ENCODE measurements around the gene HS3ST5. TPM values are rescaled to one million over a fixed set of nuclear protein-coding genes. Genes with fewer than 3 reads are reported as not detected.

HS3ST5 gene
- total and polyA plus RNA-seq, 2 donors (not counting 3 experiments of a cell fraction or from before 2014, with no cell fraction given) = not detected

DNA sequence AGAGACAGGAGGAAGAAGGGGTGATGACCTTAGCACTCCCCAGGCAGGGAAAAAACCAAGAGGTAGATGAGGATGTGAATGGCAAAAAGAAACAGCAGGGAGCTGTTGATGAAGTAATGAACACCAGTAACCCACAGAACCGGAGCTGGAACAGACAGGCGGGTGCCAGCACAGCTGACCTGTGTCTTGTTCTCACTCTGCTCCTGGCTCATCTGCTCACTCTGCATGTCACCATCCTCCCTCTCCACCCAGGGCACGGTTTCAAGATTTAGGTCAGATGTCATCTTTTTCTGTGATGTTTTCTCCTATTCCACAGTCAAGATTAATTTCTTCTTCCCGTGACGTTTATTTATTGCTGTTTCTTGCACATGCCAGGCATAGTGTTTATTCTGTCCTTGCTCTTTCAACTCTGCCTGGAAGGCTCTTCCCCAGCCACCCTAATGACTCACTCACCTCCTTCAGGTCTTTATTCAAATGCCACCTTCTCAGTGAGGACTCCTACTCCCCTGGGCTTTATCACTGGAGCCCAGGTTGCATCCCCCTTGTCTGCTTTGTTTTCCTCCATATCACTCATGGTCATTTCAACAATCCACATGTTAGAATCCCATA lies 207.4 kb downstream of the HS3ST5 start:
- no TSS peak for BruUV-seq (replicated peaks)
- intact Hi-C loops (cut with micrococcal nuclease) = no loop called here
- Histone ChIP-seq H3K4me1 (ENCODE audit: control insufficient read depth, extremely low read depth, insufficient read depth, low read length) (no peaks in the 10 kb centered on the region), H3K79me2 (ENCODE audit: control insufficient read depth, insufficient read depth, low read length) (no peaks in the 10 kb centered on the region), H3K27me3 (ENCODE audit: control insufficient read depth in 2 of 2, insufficient read depth in 2 of 2, low read length in 2 of 2) (no peaks in the 10 kb centered on the region), H3K9me3 (replicated peaks; ENCODE audit: control insufficient read depth, insufficient read depth, low read length) (no peaks in the 10 kb centered on the region), H4K20me1 (replicated peaks; ENCODE audit: control insufficient read depth, extremely low read depth, insufficient read depth, low read length) (no peaks in the 10 kb centered on the region), H3K9me1 (replicated peaks; ENCODE audit: control insufficient read depth, extremely low read depth, insufficient read depth, low read length) (no peaks in the 10 kb centered on the region), H3K4me2 (ENCODE audit: insufficient read depth, low read length) (no peak overlapping the region), H3K4me3 (replicated peaks in 1 of 3; ENCODE audit: insufficient read depth in 1 of 3, low read depth in 1 of 3, low read length in 3 of 3) (no peak overlapping the region), H3K9ac (replicated peaks; ENCODE audit: extremely low read depth, insufficient read depth, low read length) (no peak overlapping the region), H3K36me3 (ENCODE audit: control insufficient read depth in 2 of 2, extremely low read depth in 1 of 2, insufficient read depth in 2 of 2, low read length in 2 of 2) (no peaks in the 10 kb centered on the region), H3K27ac (ENCODE audit: insufficient read depth, low read depth, low read length) (no peak overlapping the region), H2AFZ (ENCODE audit: low read depth, low read length) (no peak overlapping the region)
- no peak for TF ChIP-seq POLR2AphosphoS5 (IDR thresholded peaks at IDR 0.05; ENCODE audit: insufficient read depth, low read depth, low read length)
- no peak for TF ChIP-seq MYC (IDR thresholded peaks at IDR 0.05; ENCODE audit: low read depth, low read length)
- TF ChIP-seq, protein P1, sequence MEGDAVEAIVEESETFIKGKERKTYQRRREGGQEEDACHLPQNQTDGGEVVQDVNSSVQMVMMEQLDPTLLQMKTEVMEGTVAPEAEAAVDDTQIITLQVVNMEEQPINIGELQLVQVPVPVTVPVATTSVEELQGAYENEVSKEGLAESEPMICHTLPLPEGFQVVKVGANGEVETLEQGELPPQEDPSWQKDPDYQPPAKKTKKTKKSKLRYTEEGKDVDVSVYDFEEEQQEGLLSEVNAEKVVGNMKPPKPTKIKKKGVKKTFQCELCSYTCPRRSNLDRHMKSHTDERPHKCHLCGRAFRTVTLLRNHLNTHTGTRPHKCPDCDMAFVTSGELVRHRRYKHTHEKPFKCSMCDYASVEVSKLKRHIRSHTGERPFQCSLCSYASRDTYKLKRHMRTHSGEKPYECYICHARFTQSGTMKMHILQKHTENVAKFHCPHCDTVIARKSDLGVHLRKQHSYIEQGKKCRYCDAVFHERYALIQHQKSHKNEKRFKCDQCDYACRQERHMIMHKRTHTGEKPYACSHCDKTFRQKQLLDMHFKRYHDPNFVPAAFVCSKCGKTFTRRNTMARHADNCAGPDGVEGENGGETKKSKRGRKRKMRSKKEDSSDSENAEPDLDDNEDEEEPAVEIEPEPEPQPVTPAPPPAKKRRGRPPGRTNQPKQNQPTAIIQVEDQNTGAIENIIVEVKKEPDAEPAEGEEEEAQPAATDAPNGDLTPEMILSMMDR (IDR thresholded peaks at IDR 0.05; ENCODE audit: extremely low read depth in 1 of 2, insufficient read depth in 1 of 2, low read depth in 1 of 2, low read length in 2 of 2) = no peak
- TF ChIP-seq FOS (IDR thresholded peaks at IDR 0.05; ENCODE audit: borderline replicate concordance, insufficient read depth, low read length) = no peak
- TF ChIP-seq MAX (IDR thresholded peaks at IDR 0.05; ENCODE audit: insufficient read depth, insufficient read length) = no peak
- no peak for TF ChIP-seq POLR2A (IDR thresholded peaks at IDR 0.05; ENCODE audit: low read depth, low read length)
- TF ChIP-seq EZH2 (IDR thresholded peaks at IDR 0.05; ENCODE audit: borderline replicate concordance, low read depth, low read length, severe bottlenecking) = no peak
- no peak for TF ChIP-seq GATA2 (IDR thresholded peaks at IDR 0.05; ENCODE audit: insufficient read depth, insufficient read length, low read depth, low read length)
- no peak for TF ChIP-seq JUN (IDR thresholded peaks at IDR 0.05; ENCODE audit: borderline replicate concordance, insufficient read depth, insufficient read length, low read depth)
- FAIRE-seq = no peak
- no peak for DNase-seq (ENCODE audit: low read depth, low spot score)
- CTCF ChIA-PET = no interaction called here
- POLR2A ChIA-PET = no interaction called here
- dilution Hi-C loops (cut with MboI; ENCODE audit: extremely low pct_ligation_motif_present, low sequenced_read_pairs) = no loop called here
